BJ (cell line): ENCODE data around the gene PROM2. TPM values are rescaled to one million over a fixed set of nuclear protein-coding genes. Genes with fewer than 3 reads are reported as not detected.
"Not testable (repeated sequence)": the region's sequence is repeated elsewhere in the genome, so short reads cannot be mapped to it uniquely, and the experiment has no call there.

Experiments
- CTCF ChIA-PET: fragments of 350-600 bp; formaldehyde crosslinking; extraction: SDS; loops from one replicate; lab custom pipeline; 2021; ENCODE audit warnings: antibody characterized with exemption, inconsistent platforms; lab: Yijun Ruan, JAX
- POLR2A ChIA-PET: fragments of 300-600 bp; sonication (Branson Sonifier 250); formaldehyde crosslinking; extraction: SDS; loops from one replicate; lab custom pipeline; 2021; ENCODE audit warnings: antibody characterized with exemption; lab: Charles Lee
- DNase-seq: peaks from one replicate; pipeline ENCODE4 v3.0.0-alpha.2; 2011; ENCODE audit warnings: low read depth
- H3K27me3 ChIP-seq: 2 replicates; pipeline ENCODE4 v1.6.0; 2011; ENCODE audit warnings: low read length; ENCODE audit not compliant: control insufficient read depth, insufficient read depth
- H3K36me3 ChIP-seq: 2 replicates; pipeline ENCODE4 v1.5.1; 2011; ENCODE audit warnings: low read length; ENCODE audit not compliant: control insufficient read depth, insufficient read depth
- H3K4me3 ChIP-seq: 2 replicates; pipeline ENCODE4 v1.5.1; 2011; ENCODE audit warnings: low read depth, mild to moderate bottlenecking, control low read depth, low read length
- CTCF ChIP-seq: IDR thresholded peaks from 2 replicates; pipeline ENCODE4 v1.5.1; 2011; ENCODE audit warnings: low read depth, mild to moderate bottlenecking, control low read depth, inconsistent platforms, low read length, moderate library complexity; ENCODE audit not compliant: insufficient read depth
- polyA plus RNA-seq: library from polyadenylated mRNA; depleted of rRNA; stranded (reverse); fragments of >200 nt; gene quantifications from 2 replicates; pipeline ENCODE4 v1.2.3, GENCODE V29; 2011

The PROM2 gene
- polyA plus RNA-seq, 1 experiment = 0.50 TPM

GRCh38 chr2:95234286-95234785, 39.9 kb upstream of the PROM2 start:
- CTCF ChIA-PET = interaction anchor here (0.9 kb wide), 1 partner anchor 80 kb away, joined by 3 read pairs; no protein-coding TSS in a partner anchor
- POLR2A ChIA-PET = no interaction called here
- Histone ChIP-seq H3K4me3 (no peak overlapping the region), H3K27me3 (0 out of 2 replicates have a peak, but pooled peaks cover 2% of the 10 kb centered on the region), H3K36me3 (no peaks in the 10 kb centered on the region)
- TF ChIP-seq CTCF = no peak
- DNase-seq = no peak

- Histone ChIP-seq H3K27me3 (0 out of 2 replicates have a peak, but pooled peaks cover 2% of the 10 kb centered on the region), H3K4me3 (no peak overlapping the region), H3K36me3 (no peaks in the 10 kb centered on the region)
- no peak for DNase-seq
- TF ChIP-seq CTCF = no peak
- POLR2A ChIA-PET = no interaction called here
- CTCF ChIA-PET = no interaction called here
Measured at GRCh38 chr2:95234816-95235215, 39.4 kb upstream of the PROM2 start.

- TF ChIP-seq CTCF = no peak
- CTCF ChIA-PET = interaction anchor here (0.8 to 1.1 kb wide), 2 partner anchors 9 to 62 kb away, joined by 3 read pairs; no protein-coding TSS in a partner anchor
- DNase-seq = no peak
- Histone ChIP-seq H3K4me3 (no peak overlapping the region), H3K27me3 (no peaks in the 10 kb centered on the region), H3K36me3 (no peaks in the 10 kb centered on the region)
- POLR2A ChIA-PET = no interaction called here
Measured at GRCh38 chr2:95238131-95238530, 36.1 kb upstream of the PROM2 start.

DNA sequence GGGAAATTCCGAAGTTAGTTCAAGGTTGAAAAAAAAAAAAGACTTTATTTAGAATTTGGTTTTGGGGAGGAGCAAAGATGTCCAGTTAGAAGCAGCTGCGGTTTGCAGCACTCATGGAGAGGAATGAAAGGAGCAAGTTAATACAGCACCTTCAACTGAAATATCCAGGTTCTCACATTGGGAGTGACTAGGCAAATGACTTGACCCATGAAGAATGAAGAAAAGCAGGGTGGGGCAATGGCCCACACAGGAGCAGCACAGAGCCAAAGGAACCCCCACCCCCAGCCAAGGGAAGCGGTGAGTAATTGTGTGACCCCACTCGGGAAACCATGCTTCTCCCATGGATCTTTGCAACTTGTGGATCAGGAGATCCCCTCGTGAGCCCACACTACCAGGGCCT, 34.2 kb upstream of the PROM2 start:
- no peak for TF ChIP-seq CTCF
- ChIA-PET POLR2A (no interaction called here), CTCF (interaction anchor here (1.2 to 3.3 kb wide), 2 partner anchors 8 to 105 kb away, joined by 4 to 29 read pairs; no protein-coding TSS in a partner anchor)

DNA sequence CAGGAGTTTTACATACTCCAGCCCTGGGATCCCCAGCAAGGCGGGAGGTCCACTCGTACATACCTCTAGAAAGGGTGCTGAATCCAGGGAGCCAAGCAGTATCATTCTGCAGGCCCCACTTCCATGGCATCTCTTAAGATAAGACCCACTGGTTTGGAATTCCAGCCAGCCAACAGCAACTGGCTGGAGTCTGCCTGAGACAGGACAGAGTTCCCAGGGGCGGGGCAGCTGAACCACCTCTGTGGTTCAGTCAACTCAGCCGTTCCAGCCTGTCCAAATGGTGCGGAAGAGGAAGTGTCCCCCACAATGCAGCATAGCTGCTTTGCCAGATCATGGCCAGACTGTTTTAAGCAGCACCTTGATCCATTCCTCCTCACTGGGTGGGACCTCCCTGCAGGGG, 33.7 kb upstream of the PROM2 start:
- H3K27me3 ChIP-seq = no peaks in the 10 kb centered on the region
- no peaks in the 10 kb centered on the region for H3K36me3 ChIP-seq
- no peak overlapping the region for H3K4me3 ChIP-seq
- DNase-seq = no peak
- POLR2A ChIA-PET = no interaction called here
- TF ChIP-seq CTCF = no peak
- CTCF ChIA-PET = interaction anchor here (1.2 to 3.3 kb wide), 2 partner anchors 9 to 105 kb away, joined by 4 to 29 read pairs; no protein-coding TSS in a partner anchor

More for the DNA sequence above, 34.2 kb upstream of the PROM2 start:
- Histone ChIP-seq H3K36me3 (no peaks in the 10 kb centered on the region), H3K27me3 (no peaks in the 10 kb centered on the region), H3K4me3 (no peak overlapping the region)
- no peak for DNase-seq

DNA sequence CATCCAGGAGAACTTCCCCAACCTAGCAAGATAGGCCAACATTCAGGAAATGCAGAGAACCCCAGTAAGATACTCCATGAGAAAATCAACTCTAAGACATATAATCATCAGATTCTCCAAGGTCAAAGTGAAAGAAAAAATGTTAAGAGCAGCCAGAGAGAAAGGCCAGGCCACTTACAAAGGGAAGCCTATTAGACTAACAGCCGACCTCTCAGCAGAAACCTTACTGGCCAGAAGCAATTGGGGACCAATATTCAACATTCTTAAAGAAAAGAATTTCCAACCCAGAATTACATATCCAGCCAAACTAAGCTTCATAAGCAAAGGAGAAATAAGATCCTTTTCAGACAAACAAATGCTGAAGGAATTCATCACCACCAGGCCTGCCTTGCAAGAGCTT, 32.2 kb upstream of the PROM2 start:
- H3K36me3 ChIP-seq, H3K27me3 ChIP-seq, H3K4me3 ChIP-seq, POLR2A ChIA-PET, DNase-seq: not testable (repeated sequence)
- CTCF ChIA-PET = interaction anchor here (3.3 kb wide), 1 partner anchor 10 kb away, joined by 29 read pairs; no protein-coding TSS in a partner anchor
